ENCODE results near the gene ST8SIA3. TPM values are rescaled to one million over a fixed set of nuclear protein-coding genes. Genes with fewer than 3 reads are reported as not detected.
A peak's percentile ranks its signal among the peaks of the same experiment; 100 is the strongest.
"Not testable (repeated sequence)": the region's sequence is repeated elsewhere in the genome, so short reads cannot be mapped to it uniquely, and the experiment has no call there.

Gene ST8SIA3
- total RNA-seq, 8 experiments from 2014 or later = 0.05 to 33.6 (median 21.3) TPM; not detected in 1

GRCh38 chr18:57376503-57376902 lies 24.1 kb downstream of the ST8SIA3 start:
- H3K27ac ChIP-seq = no peak overlapping the region
- H3K4me1 ChIP-seq (replicated peaks in 1 of 2) = no peaks in the 10 kb centered on the region
- in situ Hi-C loops (cut with MboI; ENCODE audit: low pct_unique_long_range_greater_than_20kb in 2 of 9, low sequenced_read_pairs in 9 of 9, unreplicated experiment in 9 of 9) = no loop called here
- 0 to 100% (median 61%) methylated on average over 1 to 2 of the region's 2 CpGs; no CpG with 5 or more reads in 4 of the 10 experiments for WGBS, 10 experiments
- ATAC-seq (replicated peaks in 6 of 8) = no peak
- no peak overlapping the region for H3K4me3 ChIP-seq

GRCh38 chr18:57389271-57389670 lies 36.9 kb downstream of the ST8SIA3 start:
- Histone ChIP-seq H3K4me1 (replicated peaks in 1 of 2) (peaks cover 0 to 7% of the 10 kb centered on the region in 2 donors), H3K4me3 (no peak overlapping the region), H3K27ac (no peak overlapping the region)
- in situ Hi-C loops (cut with MboI; ENCODE audit: low pct_unique_long_range_greater_than_20kb in 2 of 9, low sequenced_read_pairs in 9 of 9, unreplicated experiment in 9 of 9) = no loop called here
- no peak for ATAC-seq (replicated peaks in 6 of 8)
- 0 to 93% (median 66%) methylated on average over 1 to 2 of the region's 2 CpGs; no CpG with 5 or more reads in 6 of the 10 experiments for WGBS, 10 experiments

- WGBS, 10 experiments = 0 to 47% (median 33%) methylated on average over 1 to 3 of the region's 3 CpGs; no CpG with 5 or more reads in 5 of the 10 experiments
- in situ Hi-C loops (cut with MboI; ENCODE audit: low pct_unique_long_range_greater_than_20kb in 2 of 9, low sequenced_read_pairs in 9 of 9, unreplicated experiment in 9 of 9) = no loop called here
- no peak overlapping the region for H3K4me3 ChIP-seq
- peaks cover 0 to 5% of the 10 kb centered on the region in 2 donors for H3K4me1 ChIP-seq (replicated peaks in 1 of 2)
- ATAC-seq (replicated peaks in 6 of 8) = no peak
- no peak overlapping the region for H3K27ac ChIP-seq
These were observed 37.7 kb downstream of the ST8SIA3 start for GRCh38 chr18:57390044-57390443.

GRCh38 chr18:57394749-57395148 lies 42.4 kb downstream of the ST8SIA3 start:
- ATAC-seq (replicated peaks in 6 of 8); H3K27ac ChIP-seq; in situ Hi-C loops (cut with MboI; ENCODE audit: low pct_unique_long_range_greater_than_20kb in 2 of 9, low sequenced_read_pairs in 9 of 9, unreplicated experiment in 9 of 9); H3K4me1 ChIP-seq (replicated peaks in 1 of 2); H3K4me3 ChIP-seq: not testable (repeated sequence)
- 40 to 80% (median 67%) methylated on average over 1 of the region's 1 CpG; no CpG with 5 or more reads in 7 of the 10 experiments for WGBS, 10 experiments

GRCh38 chr18:57396831-57397230 lies 44.5 kb downstream of the ST8SIA3 start:
- H3K4me1 ChIP-seq (replicated peaks in 1 of 2); ATAC-seq (replicated peaks in 6 of 8); H3K4me3 ChIP-seq; in situ Hi-C loops (cut with MboI; ENCODE audit: low pct_unique_long_range_greater_than_20kb in 2 of 9, low sequenced_read_pairs in 9 of 9, unreplicated experiment in 9 of 9); H3K27ac ChIP-seq: not testable (repeated sequence)
- WGBS, 10 experiments = 73 to 100% (median 96%) methylated on average over 2 to 7 of the region's 7 CpGs; no CpG with 5 or more reads in 1 of the 10 experiments

GRCh38 chr18:57397440-57398132 lies 45.2 kb downstream of the ST8SIA3 start:
- Histone ChIP-seq H3K27ac (no peak overlapping the region), H3K4me3 (no peak overlapping the region), H3K4me1 (replicated peaks in 1 of 2) (no peaks in the 10 kb centered on the region)
- 0 to 100% (median 62%) methylated on average over 1 to 2 of the region's 2 CpGs; no CpG with 5 or more reads in 3 of the 10 experiments for WGBS, 10 experiments
- in situ Hi-C loops (cut with MboI; ENCODE audit: low pct_unique_long_range_greater_than_20kb in 2 of 9, low sequenced_read_pairs in 9 of 9, unreplicated experiment in 9 of 9) = no loop called here
- peak in 7 of 8 experiments; percentile 27 to 96 (median 88) for ATAC-seq (replicated peaks in 6 of 8)

- no peaks in the 10 kb centered on the region for H3K4me1 ChIP-seq (replicated peaks in 1 of 2)
- peak in 2 of 8 experiments; percentile 47 to 48 for ATAC-seq (replicated peaks in 6 of 8)
- H3K4me3 ChIP-seq = no peak overlapping the region
- in situ Hi-C loops (cut with MboI; ENCODE audit: low pct_unique_long_range_greater_than_20kb in 2 of 9, low sequenced_read_pairs in 9 of 9, unreplicated experiment in 9 of 9) = no loop called here
- H3K27ac ChIP-seq = no peak overlapping the region
These were observed 52.0 kb downstream of the ST8SIA3 start for GRCh38 chr18:57404345-57404744.

- Histone ChIP-seq H3K4me3 (no peak overlapping the region), H3K27ac (no peak overlapping the region), H3K4me1 (replicated peaks in 1 of 2) (no peaks in the 10 kb centered on the region)
- ATAC-seq (replicated peaks in 6 of 8) = no peak
- in situ Hi-C loops (cut with MboI; ENCODE audit: low pct_unique_long_range_greater_than_20kb in 2 of 9, low sequenced_read_pairs in 9 of 9, unreplicated experiment in 9 of 9) = no loop called here
These were observed 57.3 kb downstream of the ST8SIA3 start for GRCh38 chr18:57409650-57410049.

GRCh38 chr18:57410749-57411148 lies 58.4 kb downstream of the ST8SIA3 start:
- no peak for ATAC-seq (replicated peaks in 6 of 8)
- Histone ChIP-seq H3K4me1 (replicated peaks in 1 of 2) (no peaks in the 10 kb centered on the region), H3K27ac (no peak overlapping the region), H3K4me3 (no peak overlapping the region)
- 0 to 67% (median 42%) methylated on average over 1 to 3 of the region's 3 CpGs; no CpG with 5 or more reads in 1 of the 10 experiments for WGBS, 10 experiments
- in situ Hi-C loops (cut with MboI; ENCODE audit: low pct_unique_long_range_greater_than_20kb in 2 of 9, low sequenced_read_pairs in 9 of 9, unreplicated experiment in 9 of 9) = no loop called here

GRCh38 chr18:57416542-57416941 lies 64.2 kb downstream of the ST8SIA3 start:
- in situ Hi-C loops (cut with MboI; ENCODE audit: low pct_unique_long_range_greater_than_20kb in 2 of 9, low sequenced_read_pairs in 9 of 9, unreplicated experiment in 9 of 9) = no loop called here
- no peak for ATAC-seq (replicated peaks in 6 of 8)

More at GRCh38 chr18:57416542-57416941, 64.2 kb downstream of the ST8SIA3 start:
- Histone ChIP-seq H3K4me1 (replicated peaks in 1 of 2) (no peaks in the 10 kb centered on the region), H3K4me3 (no peak overlapping the region), H3K27ac (no peak overlapping the region)
- 0 to 100% (median 68%) methylated on average over 1 to 4 of the region's 4 CpGs for WGBS, 10 experiments

Other genes starting within 250 kb of the ST8SIA3 start
- under 1 TPM in 2 of 8 experiments, not detected in 6; 0.05 to 0.38 TPM for gene BOD1L2, start 205.5 kb upstream of the ST8SIA3 start, total RNA-seq
- 10 to 100 TPM in 3 of 8 experiments, 1 to 10 TPM in 2, under 1 TPM in 3; 0.20 to 27.1 (median 9.5) TPM for gene ONECUT2, start 82.8 kb downstream of the ST8SIA3 start, total RNA-seq
- gene FECH, start 234.1 kb downstream of the ST8SIA3 start, total RNA-seq = 10 to 100 TPM in 5 of 8 experiments, 1 to 10 TPM in 3; 7.6 to 29.8 (median 18.5) TPM

All from motor neuron (in vitro differentiated cells).